ENCODE measurements around the gene HCN4. TPM values are rescaled to one million over a fixed set of nuclear protein-coding genes. Genes with fewer than 3 reads are reported as not detected.

Gene HCN4
- total and polyA plus RNA-seq, 2 donors (not counting 3 experiments of a cell fraction or from before 2014, with no cell fraction given): 0.01 TPM; not detected in 1

GRCh38 chr15:73414876-73415275, 46.1 kb upstream of the HCN4 start:
- Histone ChIP-seq H3K4me3 (replicated peaks in 1 of 3; ENCODE audit: insufficient read depth in 1 of 3, low read depth in 1 of 3, low read length in 3 of 3) (no peak overlapping the region), H3K9ac (replicated peaks; ENCODE audit: extremely low read depth, insufficient read depth, low read length) (no peak overlapping the region), H3K27me3 (ENCODE audit: control insufficient read depth in 2 of 2, insufficient read depth in 2 of 2, low read length in 2 of 2) (no peaks in the 10 kb centered on the region), H3K4me2 (ENCODE audit: insufficient read depth, low read length) (no peak overlapping the region), H3K27ac (ENCODE audit: insufficient read depth, low read depth, low read length) (no peak overlapping the region), H3K79me2 (ENCODE audit: control insufficient read depth, insufficient read depth, low read length) (no peaks in the 10 kb centered on the region), H2AFZ (ENCODE audit: low read depth, low read length) (no peak overlapping the region), H3K4me1 (ENCODE audit: control insufficient read depth, extremely low read depth, insufficient read depth, low read length) (no peaks in the 10 kb centered on the region), H4K20me1 (replicated peaks; ENCODE audit: control insufficient read depth, extremely low read depth, insufficient read depth, low read length) (no peaks in the 10 kb centered on the region), H3K9me1 (replicated peaks; ENCODE audit: control insufficient read depth, extremely low read depth, insufficient read depth, low read length) (no peaks in the 10 kb centered on the region), H3K9me3 (replicated peaks; ENCODE audit: control insufficient read depth, insufficient read depth, low read length) (no peaks in the 10 kb centered on the region), H3K36me3 (ENCODE audit: control insufficient read depth in 2 of 2, extremely low read depth in 1 of 2, insufficient read depth in 2 of 2, low read length in 2 of 2) (no peaks in the 10 kb centered on the region)
- no TSS peak for BruUV-seq (replicated peaks)
- FAIRE-seq (no peak), DNase-seq (ENCODE audit: low read depth, low spot score) (no peak)
- CTCF ChIA-PET: no interaction called here
- intact Hi-C loops (cut with micrococcal nuclease): no loop called here
- dilution Hi-C loops (cut with MboI; ENCODE audit: extremely low pct_ligation_motif_present, low sequenced_read_pairs): no loop called here
- POLR2A ChIA-PET: no interaction called here
- no peak for TF ChIP-seq EZH2 (IDR thresholded peaks at IDR 0.05; ENCODE audit: borderline replicate concordance, low read depth, low read length, severe bottlenecking)
- no peak for TF ChIP-seq JUN (IDR thresholded peaks at IDR 0.05; ENCODE audit: borderline replicate concordance, insufficient read depth, insufficient read length, low read depth)
- TF ChIP-seq POLR2A (IDR thresholded peaks at IDR 0.05; ENCODE audit: low read depth, low read length): no peak
- no peak for TF ChIP-seq MYC (IDR thresholded peaks at IDR 0.05; ENCODE audit: low read depth, low read length)
- no peak for TF ChIP-seq CTCF (IDR thresholded peaks at IDR 0.05; ENCODE audit: extremely low read depth in 1 of 2, insufficient read depth in 1 of 2, low read depth in 1 of 2, low read length in 2 of 2)
- TF ChIP-seq GATA2 (IDR thresholded peaks at IDR 0.05; ENCODE audit: insufficient read depth, insufficient read length, low read depth, low read length): no peak
- no peak for TF ChIP-seq POLR2AphosphoS5 (IDR thresholded peaks at IDR 0.05; ENCODE audit: insufficient read depth, low read depth, low read length)
- no peak for TF ChIP-seq FOS (IDR thresholded peaks at IDR 0.05; ENCODE audit: borderline replicate concordance, insufficient read depth, low read length)
- no peak for TF ChIP-seq MAX (IDR thresholded peaks at IDR 0.05; ENCODE audit: insufficient read depth, insufficient read length)

Measured in endothelial cell of umbilical vein (primary cell).